Large intestine (tissue), 3 donors: Measurements from ENCODE around the gene CDPF1. TPM values are rescaled to one million over a fixed set of nuclear protein-coding genes. Genes with fewer than 3 reads are reported as not detected.

Source experiments
- DNase-seq, 2 donors: peaks; one replicate each; pipeline versions ENCODE4 v3.0.0 to v3.0.0-alpha.2; 2013
- H3K27ac ChIP-seq: one replicate; pipeline ENCODE4 v1.5.1; 2013; ENCODE audit warnings: low read length
- H3K27me3 ChIP-seq: 2 replicates; pipeline ENCODE4 v1.6.1; 2013; ENCODE audit warnings: low read length; ENCODE audit not compliant: control insufficient read depth, insufficient read depth
- H3K36me3 ChIP-seq: 2 replicates; pipeline ENCODE4 v1.6.1; 2013; ENCODE audit warnings: low read length; ENCODE audit not compliant: control insufficient read depth, insufficient read depth
- H3K4me1 ChIP-seq: one replicate; pipeline ENCODE4 v1.6.1; 2013; ENCODE audit warnings: low read length; ENCODE audit not compliant: control insufficient read depth, insufficient read depth
- H3K4me3 ChIP-seq: one replicate; pipeline ENCODE4 v1.5.1; 2013; ENCODE audit warnings: low read length
- H3K9me3 ChIP-seq: one replicate; pipeline ENCODE4 v1.6.1; 2013; ENCODE audit warnings: mild to moderate bottlenecking, low read depth, low read length, moderate library complexity; ENCODE audit not compliant: control insufficient read depth
- WGBS: methylation state at CpG from one replicate; pipeline ENCODE4 v1.1.5; 2013; ENCODE audit warnings: low lambda C conversion rate; ENCODE audit not compliant: insufficient coverage; 5-methylcytosine and 5-hydroxymethylcytosine counted together
- polyA plus RNA-seq: library from polyadenylated mRNA; unstranded; fragments of 120-200 nt; gene quantifications from one replicate; pipeline ENCODE4 v1.2.1, GENCODE V29; 2013

Gene CDPF1
- polyA plus RNA-seq, 1 donor = 11.2 TPM

DNA sequence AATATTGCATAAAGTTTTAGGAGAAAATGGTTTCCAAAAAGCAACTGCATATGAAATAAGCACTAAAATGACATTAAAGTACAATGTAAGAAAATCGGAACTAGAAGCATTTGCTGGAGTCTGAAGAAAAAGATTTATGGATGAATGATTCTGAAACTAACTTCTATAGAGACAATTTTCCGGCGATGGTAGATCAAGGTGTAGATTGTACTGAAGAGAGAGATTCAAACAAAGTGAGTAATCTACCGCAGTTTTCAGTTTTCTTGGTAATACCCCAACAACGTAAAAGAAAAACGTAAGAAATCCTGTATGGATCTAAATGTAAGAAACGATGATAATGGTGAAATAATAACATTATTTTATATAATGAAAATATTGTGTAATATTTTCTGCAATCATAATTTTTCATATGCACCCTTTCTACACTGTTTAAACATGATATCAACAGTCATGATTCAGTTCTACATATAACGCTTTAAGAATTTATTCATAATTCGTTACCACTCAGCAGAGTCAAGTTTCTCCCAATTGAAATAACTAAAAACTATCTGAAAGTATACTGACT is 1.8 kb upstream of the CDPF1 start:
- Histone ChIP-seq H3K9me3 (no peaks in the 10 kb centered on the region), H3K4me3 (no peak overlapping the region), H3K27ac (no peak overlapping the region), H3K4me1 (peaks cover 4% of the 10 kb centered on the region), H3K27me3 (no peaks in the 10 kb centered on the region), H3K36me3 (peaks cover 9% of the 10 kb centered on the region)
- DNase-seq = no peak
- WGBS = 96% methylated on average over 7 of the region's 9 CpGs

DNA sequence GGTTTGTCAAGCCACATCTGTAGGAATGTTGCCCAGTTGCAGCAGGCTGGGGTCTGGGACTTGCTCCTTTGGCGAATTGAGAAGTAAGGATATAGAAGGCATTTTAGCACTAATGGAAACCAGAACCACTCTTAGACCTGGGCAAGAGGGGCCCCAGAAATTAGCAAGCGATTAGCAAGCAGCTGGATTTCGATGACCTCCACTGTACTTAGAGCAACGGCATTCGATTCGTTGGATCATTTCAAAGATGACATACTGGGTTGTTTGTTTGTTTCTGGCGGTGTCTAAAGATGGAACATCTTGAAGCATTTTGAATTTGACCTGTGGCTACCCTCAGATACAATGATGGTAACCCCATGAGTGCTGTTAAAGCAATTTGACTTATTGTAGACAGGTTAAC is 1.2 kb upstream of the CDPF1 start:
- no peak for DNase-seq
- Histone ChIP-seq H3K4me1 (peaks cover 4% of the 10 kb centered on the region), H3K36me3 (peaks cover 12% of the 10 kb centered on the region), H3K27me3 (no peaks in the 10 kb centered on the region), H3K4me3 (peak overlapping the region; percentile 92), H3K27ac (no peak overlapping the region), H3K9me3 (no peaks in the 10 kb centered on the region)
- 80% methylated on average over 1 of the region's 7 CpGs for WGBS

DNA sequence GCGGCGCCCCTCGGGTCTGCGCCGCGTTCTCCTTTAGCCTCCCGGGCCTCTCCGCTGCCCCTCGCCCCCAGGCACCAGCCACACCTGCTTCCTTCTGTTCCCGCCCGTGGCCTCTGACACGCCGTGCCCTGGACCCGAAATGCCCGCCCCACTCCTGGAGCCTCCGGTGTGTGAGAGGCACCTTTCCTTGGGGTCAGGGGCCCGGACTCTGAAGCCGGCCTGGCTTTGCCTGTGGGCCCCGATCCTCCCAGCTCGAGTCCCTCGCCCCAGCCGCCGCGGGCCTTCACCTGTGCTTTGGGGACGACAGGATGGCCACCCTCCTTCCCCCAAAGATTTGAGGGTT is 661 bp upstream of the CDPF1 start:
- peaks cover 17% of the 10 kb centered on the region for H3K36me3 ChIP-seq
- WGBS = no CpG with 5 or more reads among the region's 25 CpGs
- H3K4me1 ChIP-seq = peaks cover 4% of the 10 kb centered on the region
- DNase-seq = peak in 1 of 2 donors; percentile 57
- H3K27me3 ChIP-seq = no peaks in the 10 kb centered on the region
- no peaks in the 10 kb centered on the region for H3K9me3 ChIP-seq
- H3K27ac ChIP-seq = peak overlapping the region; percentile 53
- H3K4me3 ChIP-seq = peak overlapping the region; percentile 92

DNA sequence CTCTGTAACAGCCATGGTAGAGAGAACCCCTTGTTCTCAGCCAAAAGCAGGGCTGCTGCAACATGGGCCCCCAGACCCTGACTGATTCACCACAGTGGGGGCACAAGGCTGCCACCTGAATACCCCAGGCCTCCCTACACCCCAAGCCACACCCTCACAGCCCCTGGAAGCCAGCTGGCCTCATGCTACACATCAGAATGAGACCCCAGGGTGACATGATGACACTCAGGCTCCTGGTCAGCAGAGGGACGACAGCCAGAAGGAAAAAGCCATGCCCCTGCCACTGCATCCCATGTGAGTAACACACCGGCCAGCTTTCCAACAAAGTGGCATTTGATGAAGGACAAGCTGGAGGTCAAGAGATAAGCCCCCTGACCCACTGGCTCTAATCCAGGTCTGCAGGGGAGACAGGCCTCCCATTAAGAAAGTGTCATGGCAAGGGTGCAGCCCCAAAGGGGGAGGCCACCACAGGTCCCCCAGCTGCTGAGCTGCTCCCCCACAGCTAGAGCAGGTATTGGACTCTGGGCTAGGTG is 2.6 kb downstream of the CDPF1 start:
- H3K4me3 ChIP-seq = no peak overlapping the region
- no CpG with 5 or more reads among the region's 2 CpGs for WGBS
- no peak for DNase-seq
- no peaks in the 10 kb centered on the region for H3K27me3 ChIP-seq
- H3K9me3 ChIP-seq = no peaks in the 10 kb centered on the region
- H3K27ac ChIP-seq = no peak overlapping the region
- peaks cover 4% of the 10 kb centered on the region for H3K4me1 ChIP-seq
- H3K36me3 ChIP-seq = peaks cover 32% of the 10 kb centered on the region

DNA sequence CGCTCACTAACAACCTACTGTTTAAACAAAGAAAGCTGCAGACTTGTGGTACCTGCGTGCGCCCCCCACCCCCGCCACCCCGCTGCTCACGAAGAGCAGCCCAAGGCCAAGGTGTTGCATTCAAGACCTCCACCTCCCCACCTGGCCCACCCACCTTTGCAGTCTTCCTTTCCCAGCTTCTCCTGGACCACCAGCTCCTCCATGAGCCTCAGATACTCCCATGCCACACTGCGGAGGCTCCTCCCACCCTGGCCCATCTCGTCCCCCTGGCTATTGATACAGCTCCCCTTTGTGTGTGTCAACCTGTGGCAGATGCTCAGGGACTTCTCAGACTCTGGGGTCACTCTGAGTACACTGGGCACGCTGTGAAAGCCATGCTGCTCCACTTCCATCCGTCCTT is 3.9 kb downstream of the CDPF1 start:
- no peak overlapping the region for H3K27ac ChIP-seq
- H3K9me3 ChIP-seq = no peaks in the 10 kb centered on the region
- no peaks in the 10 kb centered on the region for H3K27me3 ChIP-seq
- WGBS = no CpG with 5 or more reads among the region's 10 CpGs
- peaks cover 14% of the 10 kb centered on the region for H3K4me1 ChIP-seq
- H3K36me3 ChIP-seq = peaks cover 35% of the 10 kb centered on the region
- no peak for DNase-seq
- H3K4me3 ChIP-seq = no peak overlapping the region

DNA sequence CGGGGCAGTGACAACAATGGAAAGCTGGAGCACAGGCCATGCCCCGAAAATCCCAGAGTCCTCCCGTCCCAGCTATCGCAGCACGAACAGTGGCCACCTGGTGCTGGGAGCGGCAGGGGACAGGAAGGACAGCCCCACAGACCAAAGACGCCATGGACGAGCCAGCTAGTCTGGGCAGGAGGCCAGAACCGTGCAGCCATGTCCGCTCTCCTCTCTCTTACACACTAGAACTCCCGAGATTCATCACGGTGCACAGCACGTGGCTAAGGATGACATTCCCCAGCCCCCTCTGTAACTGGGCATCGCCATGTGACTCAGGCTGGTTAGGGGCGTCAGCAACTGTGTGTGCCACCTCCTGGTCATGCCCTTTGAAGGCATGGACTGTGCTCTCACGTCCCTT is 4.6 kb downstream of the CDPF1 start:
- WGBS = no CpG with 5 or more reads among the region's 16 CpGs
- peaks cover 36% of the 10 kb centered on the region for H3K36me3 ChIP-seq
- no peak overlapping the region for H3K27ac ChIP-seq
- no peaks in the 10 kb centered on the region for H3K27me3 ChIP-seq
- H3K4me1 ChIP-seq = peaks cover 17% of the 10 kb centered on the region
- peak in 1 of 2 donors; percentile 43 for DNase-seq
- no peak overlapping the region for H3K4me3 ChIP-seq
- no peaks in the 10 kb centered on the region for H3K9me3 ChIP-seq

DNA sequence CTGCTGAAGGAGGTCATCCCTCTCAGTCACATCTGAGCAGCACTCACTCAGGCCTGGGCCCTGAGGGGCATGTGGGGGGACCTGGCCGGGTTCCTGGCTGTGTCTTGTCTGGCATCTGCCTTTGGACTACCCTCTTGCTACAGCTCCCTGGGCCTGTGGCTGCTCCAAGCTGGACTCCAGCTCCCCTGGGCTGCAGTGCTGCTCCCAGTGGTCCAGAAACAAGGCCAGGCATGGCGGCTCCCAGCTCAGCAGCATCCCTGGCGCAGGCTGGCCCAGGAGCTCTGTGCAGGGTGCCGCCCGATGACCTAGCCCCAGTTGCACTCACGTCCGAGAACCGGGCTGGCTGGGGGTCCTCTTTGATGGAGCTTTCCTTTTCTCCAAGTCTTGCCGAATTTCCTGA is 5.3 kb downstream of the CDPF1 start:
- Histone ChIP-seq H3K4me3 (no peak overlapping the region), H3K27me3 (no peaks in the 10 kb centered on the region), H3K27ac (no peak overlapping the region), H3K9me3 (no peaks in the 10 kb centered on the region), H3K36me3 (peaks cover 44% of the 10 kb centered on the region), H3K4me1 (peaks cover 23% of the 10 kb centered on the region)
- WGBS = no CpG with 5 or more reads among the region's 9 CpGs
- no peak for DNase-seq

DNA sequence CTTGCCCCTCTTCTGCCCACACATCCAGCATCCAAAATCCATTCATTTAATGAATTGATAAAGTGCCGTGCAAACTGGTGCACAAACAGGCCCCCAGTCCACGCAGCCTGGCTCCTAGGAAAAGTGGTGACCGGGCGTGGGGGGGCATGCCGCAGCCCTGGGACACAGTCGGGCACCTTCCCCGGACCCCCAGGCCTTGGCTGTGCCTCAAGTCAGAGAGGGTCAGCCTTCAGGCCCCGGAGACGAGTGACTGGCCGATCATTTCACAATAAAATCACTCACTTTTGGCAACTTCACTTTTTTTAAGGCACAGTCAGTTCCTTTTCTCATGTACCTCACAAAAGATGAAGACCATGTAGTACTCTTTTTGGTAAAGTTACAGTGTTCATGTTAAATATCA is 8.0 kb downstream of the CDPF1 start:
- Histone ChIP-seq H3K4me1 (peaks cover 19% of the 10 kb centered on the region), H3K4me3 (no peak overlapping the region), H3K36me3 (peaks cover 61% of the 10 kb centered on the region), H3K27ac (peak overlapping the region; percentile 52), H3K9me3 (no peaks in the 10 kb centered on the region), H3K27me3 (no peaks in the 10 kb centered on the region)
- no peak for DNase-seq
- WGBS = 100% methylated on average over 3 of the region's 10 CpGs

DNA sequence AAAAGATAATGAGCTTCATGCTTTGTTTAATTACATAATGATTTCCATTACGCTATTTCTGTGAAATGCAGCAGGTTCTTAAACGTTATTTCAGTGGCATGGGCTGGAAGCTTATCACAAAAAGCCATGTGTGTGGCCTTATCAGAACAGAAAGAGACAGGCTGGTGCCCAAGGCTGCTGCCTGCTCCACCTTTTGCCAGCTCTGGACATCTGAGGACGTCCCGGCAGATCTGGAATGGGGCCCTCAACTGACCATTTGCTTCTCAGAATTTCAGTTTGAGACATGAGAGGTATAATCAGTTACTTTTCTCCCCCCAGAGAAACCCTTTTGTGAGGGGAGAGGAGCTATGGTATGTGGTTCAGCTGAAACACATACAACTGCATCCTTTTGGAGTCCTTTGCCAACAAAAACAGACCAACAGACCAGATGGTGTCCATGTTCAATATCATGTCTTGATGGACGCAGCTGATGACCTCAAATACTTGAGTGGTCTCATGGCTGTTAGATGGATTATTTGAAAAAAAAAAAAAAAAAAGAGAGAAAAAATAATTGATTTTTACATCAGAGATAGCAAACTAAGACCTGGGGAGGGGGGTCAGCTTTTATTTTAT is 8.6 kb downstream of the CDPF1 start:
- H3K27ac ChIP-seq = peak overlapping the region; percentile 52
- no peaks in the 10 kb centered on the region for H3K27me3 ChIP-seq
- DNase-seq = no peak
- no peaks in the 10 kb centered on the region for H3K9me3 ChIP-seq
- 86% methylated on average over 1 of the region's 5 CpGs for WGBS
- no peak overlapping the region for H3K4me3 ChIP-seq
- H3K36me3 ChIP-seq = peaks cover 63% of the 10 kb centered on the region
- H3K4me1 ChIP-seq = peaks cover 19% of the 10 kb centered on the region

DNA sequence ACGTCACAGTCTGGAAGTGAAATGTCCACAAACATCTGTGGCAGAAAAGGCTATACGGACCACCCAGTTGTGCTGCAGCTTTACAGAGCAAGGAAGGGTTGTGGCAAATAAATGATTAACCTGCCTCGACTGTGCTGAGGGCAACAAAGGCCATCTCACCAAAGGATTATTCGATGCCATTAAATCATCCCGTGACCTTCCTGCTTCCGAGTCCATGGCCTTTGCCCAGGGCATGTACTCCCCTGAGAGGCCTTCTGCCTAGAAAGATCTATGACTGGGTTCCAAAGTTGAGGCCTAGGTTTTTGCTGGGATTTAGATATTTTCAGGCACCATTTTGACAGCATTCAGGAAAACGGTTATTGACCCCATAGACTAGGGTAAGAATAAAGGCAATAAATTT is 9.2 kb downstream of the CDPF1 start:
- Histone ChIP-seq H3K4me1 (peaks cover 19% of the 10 kb centered on the region), H3K27ac (peak overlapping the region; percentile 52), H3K4me3 (no peak overlapping the region), H3K36me3 (peaks cover 64% of the 10 kb centered on the region), H3K9me3 (no peaks in the 10 kb centered on the region), H3K27me3 (no peaks in the 10 kb centered on the region)
- WGBS = 60% methylated on average over 1 of the region's 7 CpGs
- DNase-seq = peak; percentile 73 to 88

DNA sequence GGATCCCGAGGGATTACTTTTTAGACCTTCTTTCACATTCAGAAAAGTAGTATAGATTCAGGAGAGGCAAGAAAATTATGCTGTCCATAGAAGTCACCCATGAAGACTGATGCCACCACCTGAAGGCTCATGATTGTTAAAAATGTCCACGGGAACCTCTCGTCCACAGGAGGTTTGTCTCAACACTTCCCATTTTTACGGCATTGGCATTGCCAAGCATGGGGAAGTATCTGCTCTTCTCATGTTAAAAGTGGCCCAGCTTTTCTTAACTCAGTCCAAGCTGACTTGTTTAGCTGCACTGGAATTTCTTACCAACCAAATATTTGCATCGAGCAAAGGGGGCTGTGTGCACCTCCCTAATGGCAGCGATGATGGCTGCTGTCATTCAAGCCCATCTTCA is 9.6 kb downstream of the CDPF1 start:
- H3K36me3 ChIP-seq = peaks cover 62% of the 10 kb centered on the region
- H3K9me3 ChIP-seq = no peaks in the 10 kb centered on the region

More for the DNA sequence above, 9.6 kb downstream of the CDPF1 start:
- WGBS = no CpG with 5 or more reads among the region's 6 CpGs
- no peak overlapping the region for H3K4me3 ChIP-seq
- no peaks in the 10 kb centered on the region for H3K27me3 ChIP-seq
- DNase-seq = no peak
- peaks cover 19% of the 10 kb centered on the region for H3K4me1 ChIP-seq
- peak overlapping the region; percentile 43 for H3K27ac ChIP-seq
